IPS DF 19.7 (cell line): ENCODE measurements around the gene GREB1.

Experiments
- DNase-seq: peaks from one replicate; pipeline ENCODE4 v3.0.0-alpha.2; 2013; ENCODE audit warnings: low read depth, low spot score

GREB1 gene

DNA sequence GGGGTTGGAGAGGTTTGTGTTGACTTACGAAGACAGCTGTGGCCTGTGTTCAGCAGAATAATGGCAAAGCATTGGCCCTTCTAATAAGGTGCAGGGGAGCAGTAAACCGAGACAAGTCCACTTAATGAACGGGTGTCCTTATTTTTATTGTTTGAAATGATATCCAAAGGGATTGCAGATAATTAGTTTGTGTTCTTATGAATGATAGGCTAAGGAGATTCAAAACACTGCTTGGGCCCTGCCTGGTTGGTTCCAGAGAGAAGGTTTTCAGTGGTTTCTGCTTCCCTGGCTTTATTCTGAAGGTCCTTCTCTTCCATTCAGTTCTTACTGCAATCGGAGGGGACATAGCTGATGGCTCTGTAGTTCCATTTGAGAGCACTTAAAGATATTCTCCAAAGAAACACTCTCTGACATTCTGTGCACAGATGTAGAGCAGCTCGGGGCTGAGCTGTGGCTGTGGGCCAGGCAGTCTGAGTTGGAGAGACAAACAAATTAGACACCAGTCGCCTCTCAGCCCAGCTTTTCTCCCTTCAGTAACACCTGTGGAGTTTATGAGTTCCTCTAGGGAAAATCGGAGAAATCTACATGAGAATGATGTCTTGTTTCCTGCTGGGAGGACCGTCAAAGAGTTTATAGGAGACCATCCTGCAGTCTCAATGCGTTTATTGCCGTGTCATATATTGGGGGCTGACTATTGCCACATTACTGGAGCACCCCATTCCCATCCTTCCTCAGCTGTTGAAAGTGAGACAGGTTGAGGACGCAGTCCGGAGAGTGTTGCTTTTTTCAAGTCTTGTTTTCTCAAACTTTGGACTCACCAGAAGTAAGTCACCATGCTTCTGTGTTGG, 6.5 kb downstream of the GREB1 start:
- DNase-seq: no peak

GRCh38 chr2:11540996-11541692, 7.3 kb downstream of the GREB1 start:
- DNase-seq: no peak

DNA sequence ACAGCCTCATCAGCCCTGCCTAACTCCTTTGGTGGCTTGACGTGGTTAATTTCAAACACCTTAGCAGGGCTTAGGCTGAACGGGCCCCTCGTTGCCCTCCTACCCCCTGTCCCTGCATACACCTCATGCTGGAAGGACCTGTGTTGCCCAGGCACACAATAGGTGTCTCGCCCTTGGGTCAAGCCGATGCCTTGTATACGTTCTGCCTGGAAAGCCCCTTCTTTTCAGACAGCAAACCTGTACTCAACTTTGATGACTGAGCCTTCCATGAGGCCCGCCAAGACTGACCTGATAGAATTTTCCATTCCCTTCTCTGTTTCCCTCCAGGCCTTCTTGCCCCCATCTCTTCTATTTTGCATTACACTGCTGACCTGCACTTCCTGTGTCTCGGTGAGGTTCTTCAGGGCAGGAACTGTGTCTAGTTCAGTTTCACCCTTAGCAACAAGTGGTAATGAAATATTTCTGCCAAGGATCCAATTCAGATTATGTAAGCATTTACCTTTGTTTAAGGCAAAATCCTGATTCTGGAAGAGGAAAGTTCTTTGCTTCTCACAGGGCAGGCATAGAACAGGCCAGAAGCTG, 7.9 kb downstream of the GREB1 start:
- DNase-seq: no peak

DNA sequence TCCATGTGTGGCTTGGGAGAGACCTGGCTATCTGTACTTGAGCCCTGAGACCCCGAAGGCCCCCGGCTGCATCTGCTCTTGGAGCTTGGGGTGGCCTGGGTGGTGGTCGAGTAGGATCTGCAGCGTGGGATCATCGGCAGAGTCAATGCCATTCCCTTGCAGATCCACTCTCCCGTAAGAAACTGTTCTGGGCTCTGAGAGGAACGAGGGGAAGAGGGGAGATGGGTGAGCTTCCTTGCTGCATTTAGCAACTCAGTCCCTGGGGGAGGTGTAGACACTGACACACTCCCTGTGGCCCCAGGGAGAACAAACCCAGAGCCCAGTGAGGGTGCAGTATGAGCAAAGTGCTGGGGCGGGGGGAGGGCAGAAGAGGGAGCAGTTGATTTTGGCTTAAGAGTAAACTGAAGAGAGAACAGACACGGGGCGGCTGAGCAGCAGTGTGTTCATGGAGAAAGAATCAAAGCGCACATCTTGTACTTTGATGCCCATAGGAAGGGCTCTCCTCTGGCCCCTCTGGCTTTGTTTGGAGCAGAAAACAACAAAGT, 8.5 kb downstream of the GREB1 start:
- DNase-seq: no peak

- DNase-seq: no peak
Observed at GRCh38 chr2:11543337-11544216, 9.7 kb downstream of the GREB1 start.

DNA sequence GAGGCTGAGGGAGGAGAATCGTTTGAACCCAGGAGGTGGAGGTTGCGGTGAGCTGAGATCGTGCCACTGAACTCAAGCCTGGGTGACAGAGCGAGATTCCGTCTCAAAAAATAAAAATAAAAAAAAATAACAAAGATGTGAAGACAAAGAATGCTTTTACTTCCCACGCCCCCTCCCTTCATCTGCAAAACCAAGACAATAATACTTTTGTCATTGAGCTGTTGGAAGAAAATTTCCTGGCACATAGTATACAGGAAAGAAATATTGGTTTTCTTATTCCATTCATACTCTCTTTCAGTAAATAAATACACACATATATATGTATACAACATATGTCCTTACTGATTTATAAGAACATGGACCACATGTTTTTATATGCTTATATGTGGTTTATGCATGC, 12.2 kb downstream of the GREB1 start:
- DNase-seq: no peak

- DNase-seq: no peak
Observed at GRCh38 chr2:11547912-11548497, 14.2 kb downstream of the GREB1 start.

- no peak for DNase-seq
Observed at GRCh38 chr2:11550302-11550701, 16.5 kb downstream of the GREB1 start.

- no peak for DNase-seq
Observed at GRCh38 chr2:11550901-11551568, 17.2 kb downstream of the GREB1 start.

- DNase-seq: no peak
Observed at GRCh38 chr2:11551569-11552259, 17.9 kb downstream of the GREB1 start.

DNA sequence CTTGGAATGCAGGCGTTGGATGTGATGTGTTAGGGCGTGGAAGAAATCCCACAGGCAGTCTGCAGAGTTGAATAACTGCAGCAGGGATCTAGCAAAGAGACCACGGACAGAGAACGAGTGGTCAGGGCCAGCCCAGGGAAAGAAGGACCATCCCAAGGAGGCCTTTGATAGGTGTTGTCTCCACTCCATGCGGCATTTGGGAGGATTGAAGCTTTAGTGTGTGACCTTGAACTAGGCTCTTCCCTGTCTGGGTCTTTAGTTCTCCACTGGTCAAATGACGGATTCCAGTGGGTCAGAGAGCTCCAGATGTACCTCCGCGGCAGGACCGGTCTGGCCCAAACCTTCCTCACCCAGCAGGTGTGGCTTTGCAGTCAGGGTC, 18.4 kb downstream of the GREB1 start:
- DNase-seq: no peak

GRCh38 chr2:11553661-11554398, 20.0 kb downstream of the GREB1 start:
- no peak for DNase-seq

DNA sequence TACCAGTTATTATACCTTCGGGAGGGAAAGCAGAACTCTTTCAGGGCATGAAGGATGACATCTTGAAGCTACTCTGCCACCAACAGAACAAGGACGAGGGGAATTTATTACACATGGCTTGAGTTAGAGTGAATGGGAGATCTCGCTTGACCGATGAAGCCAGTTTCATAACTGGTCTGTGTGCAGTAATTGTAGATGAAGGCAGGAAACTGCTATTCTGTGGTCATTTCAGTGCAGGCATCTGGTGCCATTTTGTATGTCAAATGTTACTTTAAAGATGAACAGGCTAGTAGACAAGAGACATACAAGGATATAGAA, 20.5 kb downstream of the GREB1 start:
- DNase-seq: no peak

- no peak for DNase-seq
Observed at GRCh38 chr2:11556101-11556806, 22.4 kb downstream of the GREB1 start.

GRCh38 chr2:11558214-11558886, 24.5 kb downstream of the GREB1 start:
- no peak for DNase-seq

DNA sequence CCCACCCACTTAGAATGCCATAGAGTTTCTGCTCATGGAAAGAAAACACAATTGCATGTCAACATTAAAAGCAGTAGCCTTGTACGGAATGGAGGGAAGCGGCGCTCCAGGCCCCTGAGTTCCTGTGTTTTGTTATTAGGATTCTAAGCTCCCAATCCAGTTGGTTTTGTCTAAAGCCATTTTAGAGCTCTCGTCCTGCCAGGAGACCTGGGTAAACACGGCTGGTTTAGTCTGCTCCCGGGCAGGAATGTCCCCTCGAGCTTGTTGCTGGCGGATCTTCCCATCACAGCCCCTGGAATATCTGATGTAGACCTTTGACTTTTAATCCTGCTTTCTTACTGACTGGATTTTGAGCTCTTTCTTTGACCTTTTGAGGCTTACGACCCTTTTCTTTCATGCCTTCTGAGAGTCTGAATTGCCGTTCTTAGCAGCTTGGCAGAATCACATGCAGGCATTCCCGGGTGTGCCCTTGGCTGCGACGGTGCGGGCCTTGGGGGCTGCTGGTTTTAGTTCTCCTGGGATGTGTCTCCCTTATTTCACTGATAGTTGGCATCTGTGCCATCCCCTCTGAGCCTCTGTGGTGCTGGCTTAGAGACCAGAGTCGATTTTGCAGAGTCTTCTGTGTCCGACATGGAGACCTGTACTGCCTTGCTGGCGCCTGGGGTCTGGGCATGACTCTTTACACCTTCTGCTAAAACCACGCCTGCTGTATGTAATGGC, 25.4 kb downstream of the GREB1 start:
- no peak for DNase-seq

DNA sequence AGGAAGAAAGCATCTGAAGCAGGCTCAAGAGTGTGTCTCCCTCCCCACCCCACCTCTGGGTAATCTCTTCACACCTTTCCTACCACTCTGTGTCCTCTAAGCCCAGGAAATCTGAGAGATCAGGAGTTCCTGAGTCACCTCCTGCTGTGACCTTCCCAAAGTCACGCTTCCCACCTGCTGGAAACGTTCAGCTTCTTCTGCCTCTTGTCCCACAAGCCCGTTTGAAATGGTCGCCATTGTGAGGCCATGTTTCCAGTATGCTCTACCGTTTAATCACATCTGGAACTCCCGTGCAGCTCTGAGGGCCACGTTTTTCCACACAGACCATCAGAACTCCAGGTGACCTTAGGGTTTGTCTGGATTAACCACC, 25.9 kb downstream of the GREB1 start:
- DNase-seq: no peak

GRCh38 chr2:11560806-11561205, 27.0 kb downstream of the GREB1 start:
- DNase-seq: no peak
